ENCODE measurements around the gene ACACB. TPM values are rescaled to one million over a fixed set of nuclear protein-coding genes. Genes with fewer than 3 reads are reported as not detected.

The ACACB gene
- polyA plus RNA-seq, 1 donor from 2014 or later: 0.22 TPM

- H3K27ac ChIP-seq (ENCODE audit: low read length): no peak overlapping the region
- H3K9me2 ChIP-seq (ENCODE audit: insufficient read depth, low read length): no peaks in the 10 kb centered on the region
- no peak overlapping the region for H3K9ac ChIP-seq (ENCODE audit: low read length)
- H2AFZ ChIP-seq (ENCODE audit: low read depth, low read length): no peak overlapping the region
- H3F3A ChIP-seq (ENCODE audit: insufficient read depth, low read length, poor library complexity, severe bottlenecking): no peaks in the 10 kb centered on the region
- no peak for TF ChIP-seq SMC3 (conservative IDR thresholded peaks at IDR 0.05; ENCODE audit: poor library complexity)
- TF ChIP-seq REST (IDR thresholded peaks at IDR 0.05; ENCODE audit: borderline replicate concordance): no peak
- no peak for TF ChIP-seq EP300 (conservative IDR thresholded peaks at IDR 0.05; ENCODE audit: poor library complexity, severe bottlenecking)
- TF ChIP-seq RAD21 (conservative IDR thresholded peaks at IDR 0.05): no peak
- TF ChIP-seq TAF1 (IDR thresholded peaks at IDR 0.05; ENCODE audit: low read depth): no peak
- no peak for TF ChIP-seq EZH2 (IDR thresholded peaks at IDR 0.05; ENCODE audit: borderline replicate concordance, insufficient read depth, low read length, poor library complexity, severe bottlenecking)
- no peaks in the 10 kb centered on the region for H3K27me3 ChIP-seq (ENCODE audit: insufficient read depth, low read depth, low read length)
- no peak overlapping the region for H3K4me2 ChIP-seq (ENCODE audit: low read length)
- no peak overlapping the region for H3K4me3 ChIP-seq (ENCODE audit: low read length)
- H3K36me3 ChIP-seq (ENCODE audit: insufficient read depth, low read length): no peaks in the 10 kb centered on the region
- H3K79me2 ChIP-seq (replicated peaks; ENCODE audit: insufficient read depth, low read length): no peaks in the 10 kb centered on the region
- H3K9me3 ChIP-seq (ENCODE audit: low read length): no peaks in the 10 kb centered on the region
- no peaks in the 10 kb centered on the region for H4K20me1 ChIP-seq (ENCODE audit: insufficient read depth)
Measured at GRCh38 chr12:109267361-109267760, 151.0 kb downstream of the ACACB start.

GRCh38 chr12:109268896-109269295, 152.5 kb downstream of the ACACB start:
- H3K36me3 ChIP-seq (ENCODE audit: insufficient read depth, low read length): no peaks in the 10 kb centered on the region
- no peaks in the 10 kb centered on the region for H4K20me1 ChIP-seq (ENCODE audit: insufficient read depth)
- H3K9ac ChIP-seq (ENCODE audit: low read length): no peak overlapping the region
- no peaks in the 10 kb centered on the region for H3K9me3 ChIP-seq (ENCODE audit: low read length)
- no peak overlapping the region for H2AFZ ChIP-seq (ENCODE audit: low read depth, low read length)
- TF ChIP-seq EP300 (conservative IDR thresholded peaks at IDR 0.05; ENCODE audit: poor library complexity, severe bottlenecking): no peak
- TF ChIP-seq TAF1 (IDR thresholded peaks at IDR 0.05; ENCODE audit: low read depth): no peak
- no peak for TF ChIP-seq RAD21 (conservative IDR thresholded peaks at IDR 0.05)
- TF ChIP-seq CTCF (IDR thresholded peaks at IDR 0.05; ENCODE audit: poor library complexity, severe bottlenecking): no peak
- no peak for TF ChIP-seq MXI1 (conservative IDR thresholded peaks at IDR 0.05; ENCODE audit: poor library complexity, severe bottlenecking)
- TF ChIP-seq EZH2 (IDR thresholded peaks at IDR 0.05; ENCODE audit: borderline replicate concordance, insufficient read depth, low read length, poor library complexity, severe bottlenecking): no peak
- no peak for TF ChIP-seq POLR2AphosphoS5 (IDR thresholded peaks at IDR 0.05)
- TF ChIP-seq REST (IDR thresholded peaks at IDR 0.05; ENCODE audit: borderline replicate concordance): no peak
- no peak for TF ChIP-seq SMC3 (conservative IDR thresholded peaks at IDR 0.05; ENCODE audit: poor library complexity)
- H3K27me3 ChIP-seq (ENCODE audit: insufficient read depth, low read depth, low read length): no peaks in the 10 kb centered on the region
- H3K27ac ChIP-seq (ENCODE audit: low read length): no peak overlapping the region
- H3K4me3 ChIP-seq (ENCODE audit: low read length): no peak overlapping the region
- H3K9me2 ChIP-seq (ENCODE audit: insufficient read depth, low read length): no peaks in the 10 kb centered on the region
- no peaks in the 10 kb centered on the region for H3K79me2 ChIP-seq (replicated peaks; ENCODE audit: insufficient read depth, low read length)
- no peaks in the 10 kb centered on the region for H3F3A ChIP-seq (ENCODE audit: insufficient read depth, low read length, poor library complexity, severe bottlenecking)
- no peak overlapping the region for H3K4me2 ChIP-seq (ENCODE audit: low read length)

Measured in neural cell (in vitro differentiated cells).